ENCODE results near the gene STAB1. TPM values are rescaled to one million over a fixed set of nuclear protein-coding genes. Genes with fewer than 3 reads are reported as not detected.

STAB1 gene
- polyA plus RNA-seq, 3 donors, result 3.8 to 535 (median 15.8) TPM

DNA sequence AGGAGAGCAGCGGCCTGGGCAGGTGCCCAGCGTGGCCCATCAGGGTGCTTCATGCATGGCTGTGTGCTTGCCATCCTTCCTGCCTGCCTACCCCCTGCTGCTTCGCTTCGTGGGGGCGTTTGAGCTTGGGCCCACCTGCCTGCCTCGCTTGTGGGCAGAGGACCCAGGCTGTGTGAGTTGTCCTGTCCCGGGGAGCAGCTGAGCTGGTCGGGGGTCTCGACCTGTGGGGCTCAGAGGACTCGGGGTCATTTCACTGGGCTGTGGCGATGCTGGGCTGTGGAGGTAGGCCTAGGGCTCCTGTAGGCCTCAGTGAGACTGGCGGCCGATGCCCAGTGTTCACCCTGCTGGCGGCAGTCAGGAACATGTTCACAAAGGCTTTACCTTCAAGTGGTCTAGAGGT lies 12.1 kb upstream of the STAB1 start:
- H3K27me3 Mint-ChIP-seq (ENCODE audit: low read depth in 3 of 3), result peaks cover 0 to 5% (median 0%) of the 10 kb centered on the region in 3 donors
- H3K4me1 Mint-ChIP-seq, result peaks cover 26% of the 10 kb centered on the region
- no peak for TF ChIP-seq CTCF (IDR thresholded peaks at IDR 0.05)
- no peak for DNase-seq
- H3K9me3 ChIP-seq (replicated peaks in 1 of 2; ENCODE audit: control insufficient read depth in 1 of 2, insufficient read depth in 1 of 2, low read length in 2 of 2), result no peaks in the 10 kb centered on the region
- no peaks in the 10 kb centered on the region for H3K27me3 ChIP-seq (ENCODE audit: control insufficient read depth in 2 of 2, insufficient read depth in 2 of 2, low read length in 2 of 2)
- no peak overlapping the region for H3K4me2 ChIP-seq (replicated peaks; ENCODE audit: extremely low read depth, low read length, poor library complexity, severe bottlenecking)
- no peak overlapping the region for H2AFZ ChIP-seq (ENCODE audit: insufficient read depth, low read depth, low read length, poor library complexity, severe bottlenecking)
- H3K9ac ChIP-seq (ENCODE audit: insufficient read depth, low read length, poor library complexity, severe bottlenecking), result no peak overlapping the region
- H3K27ac Mint-ChIP-seq, result peak overlapping the region in 1 of 7 donors; percentile 3
- no peak overlapping the region for H3K27ac ChIP-seq (ENCODE audit: low read depth in 1 of 2, low read length in 2 of 2)
- no peaks in the 10 kb centered on the region for H4K20me1 ChIP-seq (ENCODE audit: insufficient read depth, low read length)
- peaks cover 76 to 96% of the 10 kb centered on the region in 2 donors for H3K36me3 ChIP-seq (replicated peaks in 1 of 2; ENCODE audit: control insufficient read depth in 1 of 2, insufficient read depth in 2 of 2, low read length in 2 of 2)
- intact Hi-C loops (cut with micrococcal nuclease), result no loop called here
- H3K36me3 Mint-ChIP-seq, result peaks cover 90 to 99% of the 10 kb centered on the region in 2 donors
- 88% methylated on average over 10 of the region's 14 CpGs for WGBS (ENCODE audit: insufficient coverage)
- H3K4me3 Mint-ChIP-seq, result no peak overlapping the region
- H3K4me3 ChIP-seq (replicated peaks in 1 of 3; ENCODE audit: low read depth in 2 of 3, low read length in 3 of 3), result no peak overlapping the region
- peaks cover 5% of the 10 kb centered on the region for H3K79me2 ChIP-seq (ENCODE audit: insufficient read depth, low read length)
- H3K9me3 Mint-ChIP-seq, result no peaks in the 10 kb centered on the region
- H3K4me1 ChIP-seq (ENCODE audit: control insufficient read depth in 1 of 2, insufficient read depth in 2 of 2, low read length in 2 of 2), result peaks cover 20 to 30% of the 10 kb centered on the region in 2 donors

- peaks cover 75 to 95% of the 10 kb centered on the region in 2 donors for H3K36me3 ChIP-seq (replicated peaks in 1 of 2; ENCODE audit: control insufficient read depth in 1 of 2, insufficient read depth in 2 of 2, low read length in 2 of 2)
- Mint-ChIP-seq H3K9me3 (no peaks in the 10 kb centered on the region), H3K36me3 (peaks cover 88 to 97% of the 10 kb centered on the region in 2 donors), H3K4me1 (peaks cover 22% of the 10 kb centered on the region), H3K27ac (no peak overlapping the region), H3K27me3 (ENCODE audit: low read depth in 3 of 3) (peaks cover 0 to 3% (median 0%) of the 10 kb centered on the region in 3 donors), H3K4me3 (no peak overlapping the region)
- DNase-seq, result no peak
- no peak overlapping the region for H3K4me3 ChIP-seq (replicated peaks in 1 of 3; ENCODE audit: low read depth in 2 of 3, low read length in 3 of 3)
- H3K79me2 ChIP-seq (ENCODE audit: insufficient read depth, low read length), result peaks cover 5% of the 10 kb centered on the region
- H4K20me1 ChIP-seq (ENCODE audit: insufficient read depth, low read length), result no peaks in the 10 kb centered on the region
- intact Hi-C loops (cut with micrococcal nuclease), result no loop called here
- 97% methylated on average over 8 of the region's 13 CpGs for WGBS (ENCODE audit: insufficient coverage)
- peaks cover 15 to 23% of the 10 kb centered on the region in 2 donors for H3K4me1 ChIP-seq (ENCODE audit: control insufficient read depth in 1 of 2, insufficient read depth in 2 of 2, low read length in 2 of 2)
- no peaks in the 10 kb centered on the region for H3K27me3 ChIP-seq (ENCODE audit: control insufficient read depth in 2 of 2, insufficient read depth in 2 of 2, low read length in 2 of 2)
- no peak overlapping the region for H3K9ac ChIP-seq (ENCODE audit: insufficient read depth, low read length, poor library complexity, severe bottlenecking)
- no peak overlapping the region for H2AFZ ChIP-seq (ENCODE audit: insufficient read depth, low read depth, low read length, poor library complexity, severe bottlenecking)
- H3K27ac ChIP-seq (ENCODE audit: low read depth in 1 of 2, low read length in 2 of 2), result no peak overlapping the region
- H3K9me3 ChIP-seq (replicated peaks in 1 of 2; ENCODE audit: control insufficient read depth in 1 of 2, insufficient read depth in 1 of 2, low read length in 2 of 2), result no peaks in the 10 kb centered on the region
- H3K4me2 ChIP-seq (replicated peaks; ENCODE audit: extremely low read depth, low read length, poor library complexity, severe bottlenecking), result no peak overlapping the region
- no peak for TF ChIP-seq CTCF (IDR thresholded peaks at IDR 0.05)
These were observed 11.4 kb upstream of the STAB1 start for GRCh38 chr3:52483577-52484381.

Measured in CD14-positive monocyte (primary cell).